Activated T-helper 17 cell treated with anti-CD3 and anti-CD28 coated beads, Interleukin-2, amount 50 U/mL, for 72 hours (primary cell): ENCODE results near the gene CCDC154. TPM values are rescaled to one million over a fixed set of nuclear protein-coding genes. Genes with fewer than 3 reads are reported as not detected.
"Not testable (repeated sequence)": the region's sequence is repeated elsewhere in the genome, so short reads cannot be mapped to it uniquely, and the experiment has no call there.

Experiments
- ATAC-seq: fragments of 150-1000 bp; cut with Tn5 transposase; replicated peaks from 2 replicates; pipeline ENCODE4 v1.10.0; 2021; ENCODE audit warnings: mild to moderate bottlenecking, moderate library complexity
- H3K27ac Mint-ChIP-seq: one replicate; pipeline ENCODE4 v1.8.0; 2022; ENCODE audit warnings: mixed read lengths
- H3K27me3 Mint-ChIP-seq: one replicate; pipeline ENCODE4 v1.8.0; 2022; ENCODE audit warnings: mixed read lengths
- H3K36me3 Mint-ChIP-seq: one replicate; pipeline ENCODE4 v1.8.0; 2022; ENCODE audit warnings: low read depth, mild to moderate bottlenecking, mixed read lengths
- H3K4me1 Mint-ChIP-seq: one replicate; pipeline ENCODE4 v1.8.0; 2022; ENCODE audit warnings: mixed read lengths
- H3K4me3 Mint-ChIP-seq: one replicate; pipeline ENCODE4 v1.8.0; 2022; ENCODE audit warnings: mild to moderate bottlenecking, mixed read lengths
- H3K9me3 Mint-ChIP-seq: one replicate; pipeline ENCODE4 v1.8.0; 2022; ENCODE audit warnings: mixed read lengths
- total RNA-seq, 2 donors: library from RNA; stranded (reverse); gene quantifications; one replicate each; pipeline ENCODE4 v1.2.3, GENCODE V29; 2022

The CCDC154 gene
- total RNA-seq, 2 donors from 2014 or later: 2.1 to 3.7 TPM

GRCh38 chr16:1451702-1452392 is 7.5 kb upstream of the CCDC154 start:
- Mint-ChIP-seq H3K9me3 (no peaks in the 10 kb centered on the region), H3K36me3 (peaks cover 13% of the 10 kb centered on the region), H3K4me3 (no peak overlapping the region), H3K27me3 (no peaks in the 10 kb centered on the region), H3K27ac (no peak overlapping the region), H3K4me1 (no peaks in the 10 kb centered on the region)
- ATAC-seq: no peak

- Mint-ChIP-seq H3K4me3 (no peak overlapping the region), H3K27ac (no peak overlapping the region), H3K36me3 (peaks cover 13% of the 10 kb centered on the region), H3K27me3 (no peaks in the 10 kb centered on the region), H3K4me1 (no peaks in the 10 kb centered on the region), H3K9me3 (no peaks in the 10 kb centered on the region)
- no peak for ATAC-seq
These were observed 6.5 kb upstream of the CCDC154 start for GRCh38 chr16:1450841-1451240.

GRCh38 chr16:1450218-1450617 is 5.9 kb upstream of the CCDC154 start:
- no peak overlapping the region for H3K27ac Mint-ChIP-seq

GRCh38 chr16:1449201-1449788 is 4.9 kb upstream of the CCDC154 start:
- no peaks in the 10 kb centered on the region for H3K9me3 Mint-ChIP-seq
- no peak overlapping the region for H3K4me3 Mint-ChIP-seq
- no peak overlapping the region for H3K27ac Mint-ChIP-seq
- H3K4me1 Mint-ChIP-seq: no peaks in the 10 kb centered on the region
- no peaks in the 10 kb centered on the region for H3K27me3 Mint-ChIP-seq
- no peak for ATAC-seq
- peaks cover 13% of the 10 kb centered on the region for H3K36me3 Mint-ChIP-seq

More at GRCh38 chr16:1450218-1450617, 5.9 kb upstream of the CCDC154 start:
- no peak for ATAC-seq
- Mint-ChIP-seq H3K9me3 (no peaks in the 10 kb centered on the region), H3K4me1 (no peaks in the 10 kb centered on the region), H3K4me3 (no peak overlapping the region), H3K36me3 (peaks cover 13% of the 10 kb centered on the region), H3K27me3 (no peaks in the 10 kb centered on the region)

- no peak overlapping the region for H3K4me3 Mint-ChIP-seq
- no peaks in the 10 kb centered on the region for H3K4me1 Mint-ChIP-seq
- no peaks in the 10 kb centered on the region for H3K27me3 Mint-ChIP-seq
- H3K36me3 Mint-ChIP-seq: peaks cover 9% of the 10 kb centered on the region
- no peak overlapping the region for H3K27ac Mint-ChIP-seq
- ATAC-seq: no peak
- no peaks in the 10 kb centered on the region for H3K9me3 Mint-ChIP-seq
These were observed 4.3 kb upstream of the CCDC154 start for GRCh38 chr16:1448536-1449116.

GRCh38 chr16:1447965-1448364 is 3.6 kb upstream of the CCDC154 start:
- no peaks in the 10 kb centered on the region for H3K9me3 Mint-ChIP-seq
- H3K36me3 Mint-ChIP-seq: peaks cover 2% of the 10 kb centered on the region
- H3K4me1 Mint-ChIP-seq: no peaks in the 10 kb centered on the region
- no peak overlapping the region for H3K4me3 Mint-ChIP-seq
- ATAC-seq: no peak
- H3K27me3 Mint-ChIP-seq: no peaks in the 10 kb centered on the region
- H3K27ac Mint-ChIP-seq: no peak overlapping the region

- H3K4me3 Mint-ChIP-seq: no peak overlapping the region
- no peaks in the 10 kb centered on the region for H3K9me3 Mint-ChIP-seq
- H3K27me3 Mint-ChIP-seq: no peaks in the 10 kb centered on the region
- H3K36me3 Mint-ChIP-seq: no peaks in the 10 kb centered on the region
- H3K4me1 Mint-ChIP-seq: no peaks in the 10 kb centered on the region
- ATAC-seq: no peak
- H3K27ac Mint-ChIP-seq: no peak overlapping the region
These were observed 2.1 kb upstream of the CCDC154 start for GRCh38 chr16:1446296-1447080.

- no peaks in the 10 kb centered on the region for H3K4me1 Mint-ChIP-seq
- no peak for ATAC-seq
- H3K9me3 Mint-ChIP-seq: no peaks in the 10 kb centered on the region
- H3K36me3 Mint-ChIP-seq: no peaks in the 10 kb centered on the region
- H3K4me3 Mint-ChIP-seq: no peak overlapping the region
- no peak overlapping the region for H3K27ac Mint-ChIP-seq
- no peaks in the 10 kb centered on the region for H3K27me3 Mint-ChIP-seq
These were observed 1.3 kb upstream of the CCDC154 start for GRCh38 chr16:1445518-1446203.

- no peak overlapping the region for H3K27ac Mint-ChIP-seq
- H3K9me3 Mint-ChIP-seq: no peaks in the 10 kb centered on the region
- ATAC-seq: no peak
These were observed 568 bp upstream of the CCDC154 start for GRCh38 chr16:1444730-1445517.

GRCh38 chr16:1443403-1443973 is 868 bp downstream of the CCDC154 start:
- Mint-ChIP-seq H3K4me3 (no peak overlapping the region), H3K36me3 (no peaks in the 10 kb centered on the region), H3K4me1 (no peaks in the 10 kb centered on the region), H3K9me3 (no peaks in the 10 kb centered on the region), H3K27ac (no peak overlapping the region), H3K27me3 (no peaks in the 10 kb centered on the region)
- ATAC-seq: no peak

More at GRCh38 chr16:1444730-1445517, 568 bp upstream of the CCDC154 start:
- Mint-ChIP-seq H3K27me3 (no peaks in the 10 kb centered on the region), H3K4me1 (no peaks in the 10 kb centered on the region), H3K4me3 (no peak overlapping the region), H3K36me3 (no peaks in the 10 kb centered on the region)

- ATAC-seq: no peak
- H3K36me3 Mint-ChIP-seq: no peaks in the 10 kb centered on the region
- no peaks in the 10 kb centered on the region for H3K4me1 Mint-ChIP-seq
- H3K9me3 Mint-ChIP-seq: no peaks in the 10 kb centered on the region
- H3K27ac Mint-ChIP-seq: no peak overlapping the region
- no peaks in the 10 kb centered on the region for H3K27me3 Mint-ChIP-seq
- no peak overlapping the region for H3K4me3 Mint-ChIP-seq
These were observed 1.7 kb downstream of the CCDC154 start for GRCh38 chr16:1442697-1443096.

GRCh38 chr16:1441391-1441829 is 2.9 kb downstream of the CCDC154 start:
- Mint-ChIP-seq H3K36me3 (no peaks in the 10 kb centered on the region), H3K4me3 (no peak overlapping the region), H3K9me3 (no peaks in the 10 kb centered on the region), H3K27me3 (no peaks in the 10 kb centered on the region), H3K4me1 (no peaks in the 10 kb centered on the region), H3K27ac (no peak overlapping the region)
- no peak for ATAC-seq

- H3K27me3 Mint-ChIP-seq, H3K4me3 Mint-ChIP-seq, ATAC-seq, H3K9me3 Mint-ChIP-seq, H3K4me1 Mint-ChIP-seq, H3K27ac Mint-ChIP-seq, H3K36me3 Mint-ChIP-seq: not testable (repeated sequence)
These were observed 4.7 kb downstream of the CCDC154 start for GRCh38 chr16:1439699-1440074.
